Epithelial cell of proximal tubule (primary cell): ENCODE measurements around the gene AGO1. TPM values are rescaled to one million over a fixed set of nuclear protein-coding genes. Genes with fewer than 3 reads are reported as not detected.

Experiments
- DNase-seq: peaks from one replicate; pipeline ENCODE4 v3.0.0-alpha.2; 2011; ENCODE audit warnings: low read depth
- H3K4me3 ChIP-seq: 2 replicates; pipeline ENCODE4 v1.5.1; 2011; ENCODE audit warnings: low read depth, mild to moderate bottlenecking, low read length
- total RNA-seq: library from RNA; depleted of rRNA; stranded (reverse); fragments of >200 nt; gene quantifications from 2 replicates; pipeline ENCODE4 v1.2.3, GENCODE V29; 2015
- TF ChIP-seq, protein P1 (sequence below): conservative IDR thresholded peaks from 2 replicates; pipeline ENCODE4 v1.5.1; 2012; ENCODE audit warnings: low read depth, mild to moderate bottlenecking, low read length

The AGO1 gene
- total RNA-seq, result 9.2 and 14.3 TPM in 2 replicates

DNA sequence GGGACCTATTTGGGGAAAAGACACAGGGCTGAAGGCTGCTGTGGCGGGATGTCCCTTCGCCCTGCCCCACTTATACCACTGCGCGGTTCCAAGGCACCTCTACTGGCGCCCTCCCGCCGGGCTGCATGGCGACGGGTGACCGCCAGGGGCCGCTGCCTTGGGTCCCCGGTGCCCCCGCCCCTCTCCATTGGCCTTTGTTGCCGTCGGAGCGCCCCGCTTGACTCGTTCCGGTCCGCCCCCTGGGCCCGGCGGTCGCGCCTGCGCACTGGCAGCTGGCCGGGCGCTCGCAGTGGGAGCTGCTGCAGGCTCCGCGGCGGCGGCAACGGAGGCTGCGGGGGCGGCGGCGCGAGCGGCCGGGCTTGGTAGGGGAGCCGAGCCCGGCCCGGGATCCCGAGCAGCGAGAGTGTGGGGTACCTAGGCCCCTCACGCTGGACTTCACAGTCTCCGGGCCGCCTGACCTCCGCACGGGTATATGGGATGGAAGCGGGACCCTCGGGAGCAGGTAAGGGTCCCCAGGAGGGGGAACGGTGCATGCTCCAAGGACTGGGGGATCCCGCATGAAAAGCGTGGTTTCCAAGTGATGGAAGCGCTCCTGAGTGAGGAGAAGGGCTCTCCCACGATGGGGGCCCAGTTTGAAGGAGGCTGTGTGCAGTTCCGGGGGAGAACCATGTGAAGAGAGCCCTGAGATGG lies at the start of gene AGO1:
Gene AGO1, plus strand, starts transcription at position 265 of the 690 bp plus-strand sequence. Its CDS starts 213 bp downstream, at position 478.
- peak within 1 kb of the TSS; percentile 100 for H3K4me3 ChIP-seq
- TF ChIP-seq, protein P1, sequence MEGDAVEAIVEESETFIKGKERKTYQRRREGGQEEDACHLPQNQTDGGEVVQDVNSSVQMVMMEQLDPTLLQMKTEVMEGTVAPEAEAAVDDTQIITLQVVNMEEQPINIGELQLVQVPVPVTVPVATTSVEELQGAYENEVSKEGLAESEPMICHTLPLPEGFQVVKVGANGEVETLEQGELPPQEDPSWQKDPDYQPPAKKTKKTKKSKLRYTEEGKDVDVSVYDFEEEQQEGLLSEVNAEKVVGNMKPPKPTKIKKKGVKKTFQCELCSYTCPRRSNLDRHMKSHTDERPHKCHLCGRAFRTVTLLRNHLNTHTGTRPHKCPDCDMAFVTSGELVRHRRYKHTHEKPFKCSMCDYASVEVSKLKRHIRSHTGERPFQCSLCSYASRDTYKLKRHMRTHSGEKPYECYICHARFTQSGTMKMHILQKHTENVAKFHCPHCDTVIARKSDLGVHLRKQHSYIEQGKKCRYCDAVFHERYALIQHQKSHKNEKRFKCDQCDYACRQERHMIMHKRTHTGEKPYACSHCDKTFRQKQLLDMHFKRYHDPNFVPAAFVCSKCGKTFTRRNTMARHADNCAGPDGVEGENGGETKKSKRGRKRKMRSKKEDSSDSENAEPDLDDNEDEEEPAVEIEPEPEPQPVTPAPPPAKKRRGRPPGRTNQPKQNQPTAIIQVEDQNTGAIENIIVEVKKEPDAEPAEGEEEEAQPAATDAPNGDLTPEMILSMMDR, result peak; percentile 71
- DNase-seq, result peak; percentile 13

DNA sequence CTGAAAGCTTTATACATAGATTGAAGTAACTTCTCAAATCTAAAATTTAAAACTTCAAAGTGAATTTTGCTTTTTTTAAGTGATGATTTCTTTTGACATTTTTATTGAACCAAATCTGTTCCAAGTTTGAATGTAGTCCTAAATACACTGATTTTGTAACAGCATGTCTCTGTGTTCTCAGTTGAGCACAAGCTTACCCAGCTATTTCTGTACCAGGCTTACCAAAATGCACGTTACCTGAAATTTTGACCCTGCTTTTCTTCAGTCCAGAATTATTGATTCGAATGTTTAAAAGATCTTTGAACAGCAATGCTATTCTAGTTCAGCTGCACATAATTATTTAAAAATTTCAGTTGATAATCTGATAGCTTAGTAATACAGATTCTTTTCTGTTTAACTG lies 49.6 kb upstream of the AGO1 start:
- H3K4me3 ChIP-seq, result no peak overlapping the region
- TF ChIP-seq, protein P1, result no peak
- DNase-seq, result no peak

DNA sequence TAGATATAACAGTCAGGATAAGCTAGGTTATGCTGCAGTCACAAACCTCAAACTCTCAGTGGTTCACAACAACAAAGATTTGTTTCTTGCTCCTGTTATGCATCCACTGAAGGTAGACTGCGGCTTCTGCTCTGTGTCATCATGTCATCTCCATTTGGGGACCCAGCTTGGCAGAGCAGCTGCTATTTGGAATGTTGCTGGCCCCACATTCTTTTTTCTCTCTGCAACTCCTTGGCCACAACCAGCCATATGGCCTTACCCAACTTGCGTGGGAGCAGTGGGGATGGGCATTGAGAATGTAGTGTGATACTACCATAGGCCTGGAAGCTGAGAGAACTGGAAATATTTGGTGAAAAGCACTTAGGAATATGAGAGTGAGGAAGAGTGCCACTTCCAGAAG lies 48.8 kb upstream of the AGO1 start:
- H3K4me3 ChIP-seq, result no peak overlapping the region
- no peak for DNase-seq
- TF ChIP-seq, protein P1, result no peak

DNA sequence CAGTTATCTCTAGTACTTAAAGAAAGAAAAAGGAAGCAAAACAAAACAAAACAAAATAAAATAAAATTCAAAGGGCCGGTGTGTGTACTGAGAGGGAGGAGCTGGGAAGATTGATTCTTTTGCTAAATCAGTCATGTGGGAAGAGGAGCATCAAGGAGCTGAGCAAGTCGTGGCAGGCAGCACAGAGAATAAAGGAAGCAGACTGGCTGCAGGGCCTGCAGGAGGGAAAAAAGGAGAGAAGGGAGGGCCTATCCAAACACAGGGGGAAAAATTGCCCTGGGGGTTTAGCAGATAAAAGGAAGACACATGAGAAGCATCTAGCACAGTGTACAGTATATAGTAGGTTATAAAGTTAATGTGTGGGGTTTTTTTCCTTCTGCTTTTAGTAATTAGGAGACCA lies 47.6 kb upstream of the AGO1 start:
- no peak for DNase-seq
- TF ChIP-seq, protein P1, result no peak
- no peak overlapping the region for H3K4me3 ChIP-seq

DNA sequence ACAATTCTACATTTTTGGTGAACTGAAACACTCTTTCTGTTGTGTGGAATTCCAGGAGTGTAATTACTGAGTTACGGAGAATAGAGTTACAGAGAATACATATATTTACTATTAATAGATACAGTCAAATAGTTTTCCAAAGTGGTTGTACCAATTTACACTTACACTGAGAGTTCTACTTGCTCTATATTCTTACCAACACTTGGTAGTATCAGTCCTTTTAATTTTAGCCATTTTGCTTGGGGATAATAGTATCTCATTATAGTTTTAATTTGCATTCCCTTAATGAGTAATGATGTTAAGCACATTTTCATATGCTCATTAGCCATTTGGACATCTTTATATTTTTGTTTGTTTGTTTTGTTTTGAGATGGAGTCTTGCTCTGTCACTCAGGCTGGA lies 46.3 kb upstream of the AGO1 start:
- TF ChIP-seq, protein P1, result no peak
- no peak overlapping the region for H3K4me3 ChIP-seq
- no peak for DNase-seq

DNA sequence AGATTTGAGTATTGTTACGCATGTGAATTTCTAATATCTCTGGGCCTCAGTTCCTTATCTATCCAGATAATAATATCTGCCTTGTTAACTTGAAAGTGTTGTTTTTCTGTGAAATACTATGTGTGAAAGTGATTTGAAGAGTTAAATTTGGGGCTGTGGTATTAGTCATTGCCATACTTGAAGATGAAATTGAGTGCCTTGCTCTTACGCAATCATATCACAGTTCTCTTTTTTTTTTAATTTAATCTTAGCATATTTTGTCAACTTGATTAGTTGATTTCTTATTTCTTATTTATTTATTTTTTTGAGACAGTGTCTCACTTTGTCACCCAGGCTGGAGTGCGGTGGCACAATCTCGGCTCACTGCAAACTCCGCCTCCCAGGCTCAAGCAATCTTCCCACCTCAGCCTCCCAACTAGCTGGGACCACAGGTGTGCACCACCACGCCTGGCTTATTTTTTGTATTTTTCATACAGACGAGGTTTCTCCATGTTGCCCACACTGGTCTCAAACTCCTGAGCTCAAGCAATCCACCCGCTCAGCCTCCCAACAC lies 44.2 kb upstream of the AGO1 start:
- TF ChIP-seq, protein P1, result no peak
- H3K4me3 ChIP-seq, result no peak overlapping the region
- no peak for DNase-seq

DNA sequence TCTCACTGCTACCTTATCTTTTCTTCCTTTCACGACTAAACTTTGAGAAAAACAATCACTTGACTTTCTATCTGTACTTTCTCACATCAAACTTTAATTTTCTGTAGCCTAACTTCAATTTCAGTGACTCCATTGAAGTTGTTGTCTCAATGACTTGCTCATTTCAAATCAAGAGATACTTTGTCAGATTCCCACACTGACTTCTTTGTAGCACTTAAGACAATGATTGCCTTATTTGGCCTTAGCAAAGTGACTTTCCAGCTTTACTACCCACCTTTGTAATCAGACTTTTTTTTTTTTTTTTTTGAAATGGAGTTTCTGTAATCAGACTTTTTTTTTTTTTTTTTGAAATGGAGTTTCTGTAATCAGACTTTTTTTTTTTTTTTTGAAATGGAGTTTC lies 38.2 kb upstream of the AGO1 start:
- no peak overlapping the region for H3K4me3 ChIP-seq
- no peak for DNase-seq
- TF ChIP-seq, protein P1, result no peak
